SK-N-DZ (cell line): ENCODE measurements around the gene LACC1. TPM values are rescaled to one million over a fixed set of nuclear protein-coding genes. Genes with fewer than 3 reads are reported as not detected.

Experiments used
- DNase-seq: peaks from one replicate; pipeline ENCODE4 v3.0.0-alpha.2; 2015; ENCODE audit warnings: low spot score
- polyA plus RNA-seq, 2 experiments: library from polyadenylated mRNA; depleted of rRNA; stranded (reverse); fragments of >200 nt; gene quantifications; 2 replicates each; pipeline ENCODE4 v1.2.3, GENCODE V29; 2014

The LACC1 gene
- 0.25 and 0.41 TPM in 2 replicates for polyA plus RNA-seq (2014; cell fraction: cytosol; rRNA removed)
- polyA plus RNA-seq (2014; cell fraction: nucleus; rRNA removed) = 0.52 and 0.66 TPM in 2 replicates

GRCh38 chr13:43879755-43880181 is at the start of gene LACC1:
LACC1 (plus strand) TSS chr13:43879904; CDS start chr13:43880986, 1,082 bp downstream.
- peak; percentile 19 for DNase-seq

GRCh38 chr13:43830497-43830881 is 49.2 kb upstream of the LACC1 start:
- DNase-seq = no peak

GRCh38 chr13:43831088-43831487 is 48.6 kb upstream of the LACC1 start:
- DNase-seq = no peak

GRCh38 chr13:43835701-43836100 is 44.0 kb upstream of the LACC1 start:
- DNase-seq = no peak

- DNase-seq = no peak
These were observed 40.8 kb upstream of the LACC1 start for GRCh38 chr13:43838909-43839308.

GRCh38 chr13:43846496-43847158 is 33.1 kb upstream of the LACC1 start:
- DNase-seq = no peak

- no peak for DNase-seq
These were observed 31.6 kb upstream of the LACC1 start for GRCh38 chr13:43848001-43848649.

GRCh38 chr13:43850873-43851272 is 28.8 kb upstream of the LACC1 start:
- DNase-seq = no peak

GRCh38 chr13:43852923-43853404 is 26.7 kb upstream of the LACC1 start:
- DNase-seq = no peak

- DNase-seq = no peak
These were observed 17.8 kb upstream of the LACC1 start for GRCh38 chr13:43861863-43862262.

GRCh38 chr13:43864921-43865320 is 14.8 kb upstream of the LACC1 start:
- no peak for DNase-seq

GRCh38 chr13:43865892-43866291 is 13.8 kb upstream of the LACC1 start:
- DNase-seq = no peak

GRCh38 chr13:43872181-43872580 is 7.5 kb upstream of the LACC1 start:
- no peak for DNase-seq

GRCh38 chr13:43874504-43875092 is 5.1 kb upstream of the LACC1 start:
- DNase-seq = no peak

- no peak for DNase-seq
These were observed 3.3 kb upstream of the LACC1 start for GRCh38 chr13:43876366-43876765.

GRCh38 chr13:43877326-43877725 is 2.4 kb upstream of the LACC1 start:
- no peak for DNase-seq

- no peak for DNase-seq
These were observed 1.9 kb upstream of the LACC1 start for GRCh38 chr13:43877766-43878165.

GRCh38 chr13:43878892-43879754 is 581 bp upstream of the LACC1 start, which contains the start of gene CCDC122:
CCDC122 (minus strand) TSS chr13:43879740; CDS start chr13:43869376, 10,364 bp downstream.
- DNase-seq = peak; percentile 69

- no peak for DNase-seq
These were observed 631 bp downstream of the LACC1 start for GRCh38 chr13:43880214-43880855.

GRCh38 chr13:43880926-43881325 is 1.2 kb downstream of the LACC1 start:
- DNase-seq = no peak

GRCh38 chr13:43881580-43881979 is 1.9 kb downstream of the LACC1 start:
- DNase-seq = no peak
